Smooth muscle cell (in vitro differentiated cells): Measurements from ENCODE around the gene CST3. TPM values are rescaled to one million over a fixed set of nuclear protein-coding genes. Genes with fewer than 3 reads are reported as not detected.

ENCODE experiments used
- DNase-seq: peaks from one replicate; lab custom pipeline; 2025; ENCODE audit not compliant: unreplicated experiment; lab: John Stamatoyannopoulos, UW
- H2AFZ ChIP-seq: fragments of 200-600 bp; sonication (generic); 2 replicates; pipeline ENCODE4 v1.6.0; 2016; ENCODE audit warnings: antibody characterized with exemption, low read depth, mild to moderate bottlenecking
- H3F3A ChIP-seq: fragments of 200-600 bp; sonication (generic); 2 replicates; pipeline ENCODE4 v1.6.0; 2017; ENCODE audit warnings: antibody characterized with exemption, low read depth
- H3K27ac ChIP-seq: fragments of 200-600 bp; sonication (generic); 2 replicates; pipeline ENCODE4 v1.5.1; 2016; ENCODE audit warnings: low read depth, mild to moderate bottlenecking
- H3K27me3 ChIP-seq: fragments of 200-600 bp; sonication (generic); 2 replicates; pipeline ENCODE4 v1.6.1; 2016; ENCODE audit warnings: low read depth, mild to moderate bottlenecking
- H3K36me3 ChIP-seq: fragments of 200-600 bp; sonication (generic); 2 replicates; pipeline ENCODE4 v1.5.1; 2016; ENCODE audit warnings: low read depth
- H3K4me1 ChIP-seq: fragments of 200-600 bp; sonication (generic); 2 replicates; pipeline ENCODE4 v1.5.1; 2016; ENCODE audit warnings: low read depth
- H3K4me2 ChIP-seq: fragments of 200-600 bp; sonication (generic); 2 replicates; pipeline ENCODE4 v1.6.0; 2016; ENCODE audit warnings: mild to moderate bottlenecking
- H3K4me3 ChIP-seq: fragments of 200-600 bp; sonication (generic); 2 replicates; pipeline ENCODE4 v1.5.1; 2016; ENCODE audit warnings: mild to moderate bottlenecking
- H3K79me2 ChIP-seq: fragments of 200-600 bp; sonication (generic); 2 replicates; pipeline ENCODE4 v1.6.0; 2016; ENCODE audit warnings: low read depth, mild to moderate bottlenecking
- H3K9ac ChIP-seq: fragments of 200-600 bp; sonication (generic); 2 replicates; pipeline ENCODE4 v1.6.0; 2016; ENCODE audit warnings: low read depth
- H3K9me3 ChIP-seq: fragments of 200-600 bp; sonication (generic); replicated peaks from 2 replicates; pipeline ENCODE4 v1.5.1; 2016; ENCODE audit warnings: low read depth
- H4K20me1 ChIP-seq: fragments of 200-600 bp; sonication (generic); 2 replicates; pipeline ENCODE4 v1.6.0; 2016; ENCODE audit warnings: low read depth
- WGBS: methylation state at CpG from one replicate; pipeline ENCODE4 v1.1.7; 2016; ENCODE audit warnings: low lambda C conversion rate; 5-methylcytosine and 5-hydroxymethylcytosine counted together
- polyA plus RNA-seq: library from polyadenylated mRNA; unstranded; fragments of >200 nt; fragmentation: Nextera tagmentation; extraction: Ambion mirVana; gene quantifications from 2 replicates; pipeline ENCODE4 v1.2.1, GENCODE V29; 2016
- total RNA-seq: library from RNA; depleted of rRNA; stranded (reverse); fragments of >200 nt; gene quantifications from 2 replicates; pipeline ENCODE4 v1.2.3, GENCODE V29; 2014
- TF ChIP-seq, protein P1 (sequence below): fragments of 200-600 bp; sonication (generic); IDR thresholded peaks from 2 replicates; pipeline ENCODE4 v1.5.1; 2017; ENCODE audit warnings: borderline replicate concordance, mild to moderate bottlenecking, antibody characterized with exemption; ENCODE audit not compliant: insufficient read depth, poor library complexity, severe bottlenecking

Gene CST3
- total and polyA plus RNA-seq, 2 experiments from 2014 or later, result 170 to 338 TPM

GRCh38 chr20:23641936-23642751, 4.4 kb upstream of the CST3 start:
- Histone ChIP-seq H2AFZ (no peak overlapping the region), H3K27ac (peak overlapping the region; percentile 47), H3K36me3 (no peaks in the 10 kb centered on the region), H3K4me1 (peaks cover 4% of the 10 kb centered on the region), H3K27me3 (no peaks in the 10 kb centered on the region), H3K9ac (no peak overlapping the region), H3F3A (peaks cover 20% of the 10 kb centered on the region), H4K20me1 (no peaks in the 10 kb centered on the region), H3K9me3 (no peaks in the 10 kb centered on the region), H3K4me2 (peak overlapping the region; percentile 43), H3K4me3 (no peak overlapping the region), H3K79me2 (no peaks in the 10 kb centered on the region)
- TF ChIP-seq, protein P1, sequence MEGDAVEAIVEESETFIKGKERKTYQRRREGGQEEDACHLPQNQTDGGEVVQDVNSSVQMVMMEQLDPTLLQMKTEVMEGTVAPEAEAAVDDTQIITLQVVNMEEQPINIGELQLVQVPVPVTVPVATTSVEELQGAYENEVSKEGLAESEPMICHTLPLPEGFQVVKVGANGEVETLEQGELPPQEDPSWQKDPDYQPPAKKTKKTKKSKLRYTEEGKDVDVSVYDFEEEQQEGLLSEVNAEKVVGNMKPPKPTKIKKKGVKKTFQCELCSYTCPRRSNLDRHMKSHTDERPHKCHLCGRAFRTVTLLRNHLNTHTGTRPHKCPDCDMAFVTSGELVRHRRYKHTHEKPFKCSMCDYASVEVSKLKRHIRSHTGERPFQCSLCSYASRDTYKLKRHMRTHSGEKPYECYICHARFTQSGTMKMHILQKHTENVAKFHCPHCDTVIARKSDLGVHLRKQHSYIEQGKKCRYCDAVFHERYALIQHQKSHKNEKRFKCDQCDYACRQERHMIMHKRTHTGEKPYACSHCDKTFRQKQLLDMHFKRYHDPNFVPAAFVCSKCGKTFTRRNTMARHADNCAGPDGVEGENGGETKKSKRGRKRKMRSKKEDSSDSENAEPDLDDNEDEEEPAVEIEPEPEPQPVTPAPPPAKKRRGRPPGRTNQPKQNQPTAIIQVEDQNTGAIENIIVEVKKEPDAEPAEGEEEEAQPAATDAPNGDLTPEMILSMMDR, result no peak
- DNase-seq, result no peak
- 57% methylated on average over 12 of the region's 12 CpGs for WGBS

- Histone ChIP-seq H3K27ac (no peak overlapping the region), H4K20me1 (peaks cover 8% of the 10 kb centered on the region), H3K36me3 (no peaks in the 10 kb centered on the region), H3K27me3 (no peaks in the 10 kb centered on the region), H3F3A (peaks cover 20% of the 10 kb centered on the region), H3K4me2 (no peak overlapping the region), H2AFZ (no peak overlapping the region), H3K9me3 (no peaks in the 10 kb centered on the region), H3K4me1 (peaks cover 12% of the 10 kb centered on the region), H3K79me2 (peaks cover 3% of the 10 kb centered on the region), H3K4me3 (no peak overlapping the region), H3K9ac (no peak overlapping the region)
- TF ChIP-seq, protein P1, result no peak
- 91% methylated on average over 11 of the region's 11 CpGs for WGBS
- DNase-seq, result no peak
Observed at GRCh38 chr20:23640671-23641667, 3.2 kb upstream of the CST3 start.

- H3K79me2 ChIP-seq, result peaks cover 3% of the 10 kb centered on the region
- TF ChIP-seq, protein P1, result no peak
- H4K20me1 ChIP-seq, result peaks cover 15% of the 10 kb centered on the region
- H3K36me3 ChIP-seq, result no peaks in the 10 kb centered on the region
- H3K27ac ChIP-seq, result no peak overlapping the region
- no peak overlapping the region for H3K4me2 ChIP-seq
- H3K4me3 ChIP-seq, result no peak overlapping the region
- no peak overlapping the region for H3K9ac ChIP-seq
- WGBS, result 91% methylated on average over 8 of the region's 8 CpGs
- no peak for DNase-seq
- H3K9me3 ChIP-seq, result no peaks in the 10 kb centered on the region
- no peak overlapping the region for H2AFZ ChIP-seq
- H3K4me1 ChIP-seq, result peaks cover 12% of the 10 kb centered on the region
- peaks cover 20% of the 10 kb centered on the region for H3F3A ChIP-seq
- H3K27me3 ChIP-seq, result no peaks in the 10 kb centered on the region
Observed at GRCh38 chr20:23640018-23640601, 2.4 kb upstream of the CST3 start.
